Spleen (tissue), 11 donors: ENCODE measurements around the gene MED12L. TPM values are rescaled to one million over a fixed set of nuclear protein-coding genes. Genes with fewer than 3 reads are reported as not detected.

Experiments
- DNase-seq: peaks from one replicate; pipeline ENCODE4 v3.0.0-alpha.2; 2020
- H3K27ac ChIP-seq, 8 donors: fragments of 200-600 bp; sonication (generic) in 7 of 8; 1 replicate in 4 of 8; 2 replicates in 4 of 8; pipeline versions ENCODE4 v1.5.0 to v1.8.0; 2016 to 2021; ENCODE audit warnings: inconsistent platforms in 4 of 8, mild to moderate bottlenecking in 4 of 8, moderate library complexity in 1 of 8
- H3K27me3 ChIP-seq, 7 donors: fragments of 200-600 bp; sonication (generic) in 6 of 7; replicated peaks in 1 of 7; 1 replicate in 4 of 7; 2 replicates in 3 of 7; pipeline versions ENCODE4 v1.5.0 to v1.8.0; 2016 to 2021; ENCODE audit warnings: inconsistent platforms in 3 of 7, mild to moderate bottlenecking in 1 of 7
- H3K36me3 ChIP-seq, 6 donors: fragments of 200-600 bp; sonication (generic) in 5 of 6; 1 replicate in 4 of 6; 2 replicates in 2 of 6; pipeline versions ENCODE4 v1.5.0 to v1.8.0; 2016 to 2021; ENCODE audit warnings: inconsistent platforms in 2 of 6
- H3K4me1 ChIP-seq, 6 donors: fragments of 200-600 bp; sonication (generic) in 5 of 6; 1 replicate in 3 of 6; 2 replicates in 3 of 6; pipeline versions ENCODE4 v1.5.0 to v1.8.0; 2016 to 2021; ENCODE audit warnings: inconsistent platforms in 3 of 6
- H3K4me3 ChIP-seq, 8 donors: fragments of 200-600 bp; sonication (generic) in 7 of 8; 1 replicate in 4 of 8; 2 replicates in 4 of 8; pipeline versions ENCODE4 v1.5.0 to v1.8.0; 2016 to 2021; ENCODE audit warnings: inconsistent platforms in 4 of 8, mild to moderate bottlenecking in 4 of 8, moderate library complexity in 2 of 8
- H3K9me3 ChIP-seq, 8 donors: fragments of 200-600 bp; sonication (generic) in 7 of 8; 1 replicate in 4 of 8; 2 replicates in 4 of 8; pipeline versions ENCODE4 v1.5.0 to v1.8.0; 2016 to 2021; ENCODE audit warnings: inconsistent platforms in 4 of 8
- CTCF ChIP-seq, 11 experiments: fragments of 200-600 bp in 7 of 11; fragments of 450-650 bp in 4 of 11; sonication (generic) in 4 of 11; IDR thresholded peaks in 8 of 11; conservative IDR thresholded peaks in 3 of 11; 1 replicate in 7 of 11; 2 replicates in 4 of 11; pipeline versions ENCODE4 v1.4.0 to v1.8.0; 2016 to 2021; ENCODE audit warnings: antibody characterized with exemption in 11 of 11, inconsistent platforms in 4 of 11, mild to moderate bottlenecking in 1 of 11
- POLR2A ChIP-seq, 3 donors: fragments of 450-650 bp; IDR thresholded peaks; one replicate each; pipeline ENCODE4 v1.5.1; 2017; ENCODE audit warnings: antibody characterized with exemption in 3 of 3, mild to moderate bottlenecking in 1 of 3
- POLR2AphosphoS5 ChIP-seq, 3 donors: sonication (generic); formaldehyde crosslinking; IDR thresholded peaks; one replicate each; pipeline ENCODE4 v1.5.1; 2017; ENCODE audit warnings: antibody characterized with exemption in 3 of 3
- WGBS, 5 donors: extraction: QIAGEN DNeasy Blood & Tissue Kit in 3 of 5; methylation state at CpG; one replicate each; pipeline versions ENCODE4 v1.1.5 to v1.1.7; 2013 to 2018; 5-methylcytosine and 5-hydroxymethylcytosine counted together
- intact Hi-C: fragments of 100-400 bp; cut with DNase I; formaldehyde crosslinking; loops from one replicate; pipeline ENCODE4 v1.15.0; 2023; ENCODE audit warnings: low total_unique reads
- polyA plus RNA-seq, 3 donors: library from polyadenylated mRNA; stranded (reverse); fragments of 200-250 nt; gene quantifications; one replicate each; pipeline ENCODE4 v1.2.1, GENCODE V29; 2013
- total RNA-seq, 7 donors: library from RNA; depleted of rRNA in 3 of 7; stranded (reverse); fragments of >200 nt in 3 of 7; fragmentation: NEBNext Ultra II Directional in 4 of 7; extraction: Animal tissue kit (Norgen Biotek cat#: 25700) in 4 of 7; gene quantifications; one replicate each; pipeline versions ENCODE4 v1.1.0 to v1.2.1, GENCODE V29; 2016 to 2021
- donor health status: healthy with polysubstance abuse.
- donor health status: DM: no; HTN: no; CAD: no; lungs with moderate emphysema.
- donor health status: DM: no; HTN: no; CAD: no.
- donor health status: Bipolar disorder and iron deficiency.
- donor health status: healthy.
- donor health status: DM: no; HTN: no; CAD: no.
- donor health status: DM: yes; HTN: yes; CAD: no.

The MED12L gene
- total and polyA plus RNA-seq, 10 donors, result 0.02 to 4.5 (median 1.5) TPM

- TF ChIP-seq CTCF (IDR thresholded peaks at IDR 0.05 in 8 of 11, conservative IDR thresholded peaks at IDR 0.05 in 3 of 11) (no peak), POLR2A (IDR thresholded peaks at IDR 0.05) (no peak), POLR2AphosphoS5 (IDR thresholded peaks at IDR 0.05) (no peak)
- H3K36me3 ChIP-seq, result peaks cover 0 to 10% (median 0%) of the 10 kb centered on the region in 6 donors
- H3K27ac ChIP-seq, result no peak overlapping the region
- no peaks in the 10 kb centered on the region for H3K4me1 ChIP-seq
- WGBS, 5 donors, result 93 to 97% (median 97%) methylated on average over 5 of the region's 5 CpGs
- peak overlapping the region in 1 of 8 donors; percentile 21 for H3K4me3 ChIP-seq
- intact Hi-C loops, result no loop called here
- no peak for DNase-seq
- H3K9me3 ChIP-seq, result no peaks in the 10 kb centered on the region
- H3K27me3 ChIP-seq, result no peaks in the 10 kb centered on the region
Observed at GRCh38 chr3:151198849-151199248, 113.4 kb downstream of the MED12L start.

- intact Hi-C loops, result no loop called here
- H3K4me3 ChIP-seq, result peak overlapping the region in 2 of 8 donors; percentile 33 to 64
- peak overlapping the region in 4 of 8 donors; percentile 8 to 85 (median 74) for H3K27ac ChIP-seq
- DNase-seq, result no peak
- no peaks in the 10 kb centered on the region for H3K9me3 ChIP-seq
- TF ChIP-seq POLR2AphosphoS5 (IDR thresholded peaks at IDR 0.05) (no peak), POLR2A (IDR thresholded peaks at IDR 0.05) (no peak), CTCF (IDR thresholded peaks at IDR 0.05 in 8 of 11, conservative IDR thresholded peaks at IDR 0.05 in 3 of 11) (no peak)
- H3K4me1 ChIP-seq, result peaks cover 0 to 6% (median 0%) of the 10 kb centered on the region in 6 donors
- H3K36me3 ChIP-seq, result peaks cover 0 to 10% (median 0%) of the 10 kb centered on the region in 6 donors
- no peaks in the 10 kb centered on the region for H3K27me3 ChIP-seq
- WGBS, 5 donors, result 64 to 75% (median 70%) methylated on average over 4 of the region's 4 CpGs
Observed at GRCh38 chr3:151199554-151200438, 114.3 kb downstream of the MED12L start.

- peak overlapping the region in 4 of 8 donors; percentile 73 to 85 (median 77) for H3K27ac ChIP-seq
- H3K4me3 ChIP-seq, result peak overlapping the region in 5 of 8 donors; percentile 2 to 64 (median 26)
- WGBS, 5 donors, result 51 to 79% (median 73%) methylated on average over 2 of the region's 2 CpGs
- H3K27me3 ChIP-seq, result no peaks in the 10 kb centered on the region
- peaks cover 0 to 10% (median 0%) of the 10 kb centered on the region in 6 donors for H3K36me3 ChIP-seq
- DNase-seq, result no peak
- TF ChIP-seq POLR2A (IDR thresholded peaks at IDR 0.05), result no peak
- no peaks in the 10 kb centered on the region for H3K9me3 ChIP-seq
- intact Hi-C loops, result no loop called here
- peaks cover 0 to 14% (median 0%) of the 10 kb centered on the region in 6 donors for H3K4me1 ChIP-seq
Observed at GRCh38 chr3:151200586-151200985, 115.1 kb downstream of the MED12L start.

- peak overlapping the region in 5 of 8 donors; percentile 21 to 64 (median 26) for H3K4me3 ChIP-seq
- DNase-seq, result no peak
- no peaks in the 10 kb centered on the region for H3K9me3 ChIP-seq
- H3K27me3 ChIP-seq, result no peaks in the 10 kb centered on the region
- H3K27ac ChIP-seq, result peak overlapping the region in 7 of 8 donors; percentile 13 to 85 (median 73)
- peaks cover 0 to 10% (median 0%) of the 10 kb centered on the region in 6 donors for H3K36me3 ChIP-seq
- H3K4me1 ChIP-seq, result peaks cover 0 to 16% (median 0%) of the 10 kb centered on the region in 6 donors
- TF ChIP-seq POLR2AphosphoS5 (IDR thresholded peaks at IDR 0.05) (no peak), POLR2A (IDR thresholded peaks at IDR 0.05) (no peak), CTCF (IDR thresholded peaks at IDR 0.05 in 8 of 11, conservative IDR thresholded peaks at IDR 0.05 in 3 of 11) (no peak)
- intact Hi-C loops, result no loop called here
- 82 to 86% (median 85%) methylated on average over 7 of the region's 7 CpGs for WGBS, 5 donors
Observed at GRCh38 chr3:151201051-151201730, 115.7 kb downstream of the MED12L start.
